ENCODE data around the gene MBNL1. TPM values are rescaled to one million over a fixed set of nuclear protein-coding genes. Genes with fewer than 3 reads are reported as not detected.

MBNL1 gene
- total and polyA plus RNA-seq, 2 of the 13 experiments (the other 11 are each of a cell fraction or from before 2014, with no cell fraction given), result 27.1 to 55.4 TPM

DNA sequence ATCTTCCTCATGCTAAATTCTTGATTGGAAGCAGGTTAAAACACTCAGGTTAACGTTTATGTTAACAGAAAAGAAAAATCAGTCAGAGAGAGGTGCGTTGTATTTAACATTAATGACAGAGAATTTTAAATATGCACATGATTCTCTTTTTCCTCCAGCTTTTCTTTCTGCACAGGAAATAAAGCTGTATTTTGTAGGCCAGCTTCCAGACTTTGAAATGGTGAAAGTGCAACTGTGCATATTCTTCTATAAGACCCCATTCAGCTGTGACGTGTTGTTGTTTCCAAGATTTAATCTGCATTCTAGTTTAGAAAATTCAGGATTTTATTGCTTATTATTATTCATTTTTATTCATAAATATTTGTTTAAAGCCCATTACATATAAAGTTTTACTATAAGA, 11.8 kb downstream of the MBNL1 start:
- Histone ChIP-seq H3K4me2 (ENCODE audit: low read depth, low read length) (no peak overlapping the region), H4K20me1 (ENCODE audit: insufficient read depth, low read length) (peaks cover 13% of the 10 kb centered on the region; the same call in 1 of the 2 replicates), H3K9ac (ENCODE audit: insufficient read depth, low read depth, low read length) (no peak overlapping the region), H3K9me3 (ENCODE audit: low read length) (no peaks in the 10 kb centered on the region), H3K4me3 (replicated peaks in 1 of 3; ENCODE audit: insufficient read depth in 1 of 3, low read depth in 2 of 3, low read length in 3 of 3) (no peak overlapping the region), H3K4me1 (ENCODE audit: insufficient read depth, low read length) (peaks cover 60% of the 10 kb centered on the region), H2AFZ (ENCODE audit: low read length) (no peak overlapping the region), H3K79me2 (ENCODE audit: insufficient read depth, low read length) (peaks cover 96% of the 10 kb centered on the region), H3K27me3 (ENCODE audit: control insufficient read depth in 1 of 2, insufficient read depth in 2 of 2, low read length in 2 of 2) (no peaks in the 10 kb centered on the region), H3K27ac (ENCODE audit: extremely low read length, insufficient read depth, low read length) (no peak overlapping the region), H3K36me3 (replicated peaks in 1 of 2; ENCODE audit: control insufficient read depth in 1 of 2, insufficient read depth in 2 of 2, low read length in 2 of 2) (no peaks in the 10 kb centered on the region)
- intact Hi-C loops (cut with micrococcal nuclease; ENCODE audit: unreplicated experiment), result no loop called here
- DNase-seq (ENCODE audit: low spot score) (no peak), FAIRE-seq (no peak), ATAC-seq (no peak)
- in situ Hi-C loops (cut with HindIII; ENCODE audit: extremely low pct_ligation_motif_present, low pct_unique_long_range_greater_than_20kb), result no loop called here
- TF ChIP-seq, protein P1, sequence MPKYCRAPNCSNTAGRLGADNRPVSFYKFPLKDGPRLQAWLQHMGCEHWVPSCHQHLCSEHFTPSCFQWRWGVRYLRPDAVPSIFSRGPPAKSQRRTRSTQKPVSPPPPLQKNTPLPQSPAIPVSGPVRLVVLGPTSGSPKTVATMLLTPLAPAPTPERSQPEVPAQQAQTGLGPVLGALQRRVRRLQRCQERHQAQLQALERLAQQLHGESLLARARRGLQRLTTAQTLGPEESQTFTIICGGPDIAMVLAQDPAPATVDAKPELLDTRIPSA (CRISPR knock-in tag; IDR thresholded peaks at IDR 0.05; ENCODE audit: borderline replicate concordance), result no peak
- TF ChIP-seq, protein P2, sequence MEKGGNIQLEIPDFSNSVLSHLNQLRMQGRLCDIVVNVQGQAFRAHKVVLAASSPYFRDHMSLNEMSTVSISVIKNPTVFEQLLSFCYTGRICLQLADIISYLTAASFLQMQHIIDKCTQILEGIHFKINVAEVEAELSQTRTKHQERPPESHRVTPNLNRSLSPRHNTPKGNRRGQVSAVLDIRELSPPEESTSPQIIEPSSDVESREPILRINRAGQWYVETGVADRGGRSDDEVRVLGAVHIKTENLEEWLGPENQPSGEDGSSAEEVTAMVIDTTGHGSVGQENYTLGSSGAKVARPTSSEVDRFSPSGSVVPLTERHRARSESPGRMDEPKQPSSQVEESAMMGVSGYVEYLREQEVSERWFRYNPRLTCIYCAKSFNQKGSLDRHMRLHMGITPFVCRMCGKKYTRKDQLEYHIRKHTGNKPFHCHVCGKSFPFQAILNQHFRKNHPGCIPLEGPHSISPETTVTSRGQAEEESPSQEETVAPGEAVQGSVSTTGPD (CRISPR knock-in tag; IDR thresholded peaks at IDR 0.05), result no peak
- TF ChIP-seq AGO2 (optimal IDR thresholded peaks at IDR 0.05; ENCODE audit: low read depth, low read length) (no peak), NR1H2 (CRISPR knock-in tag; IDR thresholded peaks at IDR 0.05; ENCODE audit: borderline replicate concordance, low read depth) (no peak), ZNF790 (CRISPR knock-in tag; IDR thresholded peaks at IDR 0.05; ENCODE audit: borderline replicate concordance) (no peak), ZNF775 (CRISPR knock-in tag; IDR thresholded peaks at IDR 0.05; ENCODE audit: borderline replicate concordance) (no peak), ZC3H4 (CRISPR knock-in tag; IDR thresholded peaks at IDR 0.05; ENCODE audit: borderline replicate concordance) (no peak)
- TF ChIP-seq, protein P3, sequence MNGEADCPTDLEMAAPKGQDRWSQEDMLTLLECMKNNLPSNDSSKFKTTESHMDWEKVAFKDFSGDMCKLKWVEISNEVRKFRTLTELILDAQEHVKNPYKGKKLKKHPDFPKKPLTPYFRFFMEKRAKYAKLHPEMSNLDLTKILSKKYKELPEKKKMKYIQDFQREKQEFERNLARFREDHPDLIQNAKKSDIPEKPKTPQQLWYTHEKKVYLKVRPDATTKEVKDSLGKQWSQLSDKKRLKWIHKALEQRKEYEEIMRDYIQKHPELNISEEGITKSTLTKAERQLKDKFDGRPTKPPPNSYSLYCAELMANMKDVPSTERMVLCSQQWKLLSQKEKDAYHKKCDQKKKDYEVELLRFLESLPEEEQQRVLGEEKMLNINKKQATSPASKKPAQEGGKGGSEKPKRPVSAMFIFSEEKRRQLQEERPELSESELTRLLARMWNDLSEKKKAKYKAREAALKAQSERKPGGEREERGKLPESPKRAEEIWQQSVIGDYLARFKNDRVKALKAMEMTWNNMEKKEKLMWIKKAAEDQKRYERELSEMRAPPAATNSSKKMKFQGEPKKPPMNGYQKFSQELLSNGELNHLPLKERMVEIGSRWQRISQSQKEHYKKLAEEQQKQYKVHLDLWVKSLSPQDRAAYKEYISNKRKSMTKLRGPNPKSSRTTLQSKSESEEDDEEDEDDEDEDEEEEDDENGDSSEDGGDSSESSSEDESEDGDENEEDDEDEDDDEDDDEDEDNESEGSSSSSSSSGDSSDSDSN (CRISPR knock-in tag; IDR thresholded peaks at IDR 0.05), result no peak
- WGBS (ENCODE audit: low lambda C conversion rate), result 84% methylated on average over 3 of the region's 3 CpGs
- POLR2A ChIA-PET, result interaction anchor here (2.5 kb wide), 1 partner anchor 11 kb away, joined by 13 read pairs; the partner anchor contains the start of gene MBNL1
- CTCF ChIA-PET (ENCODE audit: low intra/inter-chr PET ratio, low total read pairs), result no interaction called here
- no TSS peak for BruUV-seq (replicated peaks)
